GM18505 (cell line): ENCODE results near the gene TBC1D19.

Experiments used
- ATAC-seq: cut with Tn5 transposase; IDR thresholded peaks from one replicate; pipeline ENCODE4 v1.9.1; 2021; ENCODE audit not compliant: unreplicated experiment
- POLR2A ChIP-seq: IDR thresholded peaks from 4 replicates; pipeline ENCODE4 v1.6.1; 2011; ENCODE audit warnings: borderline replicate concordance; ENCODE audit not compliant: insufficient read depth, insufficient read length; ENCODE audit errors: extremely low read depth

The TBC1D19 gene

GRCh38 chr4:26772096-26772873, 188.4 kb downstream of the TBC1D19 start:
- no peak for ATAC-seq
- no peak for TF ChIP-seq POLR2A

- no peak for ATAC-seq
- no peak for TF ChIP-seq POLR2A
These were observed 195.3 kb downstream of the TBC1D19 start for GRCh38 chr4:26779224-26779623.

GRCh38 chr4:26779674-26780073, 195.8 kb downstream of the TBC1D19 start:
- ATAC-seq: no peak
- no peak for TF ChIP-seq POLR2A

GRCh38 chr4:26780539-26780938, 196.7 kb downstream of the TBC1D19 start:
- TF ChIP-seq POLR2A: no peak
- peak; percentile 66 for ATAC-seq

GRCh38 chr4:26782168-26782829, 198.4 kb downstream of the TBC1D19 start:
- no peak for TF ChIP-seq POLR2A
- ATAC-seq: no peak

- no peak for ATAC-seq
- TF ChIP-seq POLR2A: no peak
These were observed 198.9 kb downstream of the TBC1D19 start for GRCh38 chr4:26782830-26783202.

- no peak for ATAC-seq
- TF ChIP-seq POLR2A: no peak
These were observed 200.5 kb downstream of the TBC1D19 start for GRCh38 chr4:26784207-26784865.

GRCh38 chr4:26785312-26785711, 201.4 kb downstream of the TBC1D19 start:
- no peak for TF ChIP-seq POLR2A
- ATAC-seq: no peak

GRCh38 chr4:26785810-26786209, 201.9 kb downstream of the TBC1D19 start:
- no peak for TF ChIP-seq POLR2A
- ATAC-seq: no peak

GRCh38 chr4:26786916-26787315, 203.0 kb downstream of the TBC1D19 start:
- ATAC-seq: no peak
- TF ChIP-seq POLR2A: no peak

GRCh38 chr4:26787461-26788340, 203.8 kb downstream of the TBC1D19 start:
- no peak for TF ChIP-seq POLR2A
- peak; percentile 57 for ATAC-seq

GRCh38 chr4:26788341-26788733, 204.5 kb downstream of the TBC1D19 start:
- TF ChIP-seq POLR2A: no peak
- ATAC-seq: peak; percentile 20

- ATAC-seq: no peak
These were observed 205.3 kb downstream of the TBC1D19 start for GRCh38 chr4:26789208-26789607.

More at GRCh38 chr4:26789208-26789607, 205.3 kb downstream of the TBC1D19 start:
- no peak for TF ChIP-seq POLR2A
